ENCODE data around the gene TBC1D22A. TPM values are rescaled to one million over a fixed set of nuclear protein-coding genes. Genes with fewer than 3 reads are reported as not detected.

TBC1D22A gene
- total RNA-seq, 4 donors from 2014 or later = 18.8 to 25.2 (median 23.1) TPM

DNA sequence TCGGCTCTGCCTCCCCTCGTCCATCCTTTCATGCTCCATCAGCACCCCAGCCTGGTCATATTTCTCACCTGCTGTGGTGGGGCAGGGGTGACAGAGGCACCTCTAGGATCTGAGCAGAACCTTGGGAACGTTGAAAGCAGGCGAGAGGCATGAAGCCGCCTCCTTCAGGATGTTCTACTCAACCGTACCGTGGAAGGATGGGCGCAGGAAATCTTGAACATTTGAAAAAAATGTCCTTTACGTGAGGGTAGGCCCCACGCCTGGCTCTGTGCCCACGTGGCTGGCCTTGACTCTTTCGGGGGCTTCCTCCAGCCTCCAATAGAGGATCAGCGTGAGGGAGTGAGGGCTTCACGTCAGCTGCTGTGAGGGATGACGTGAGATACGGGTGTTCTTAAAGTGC, 90.7 kb downstream of the TBC1D22A start:
- intact Hi-C loops (cut with DNase I; ENCODE audit: low total_unique reads) = no loop called here
- Histone ChIP-seq H3K9me3 (no peaks in the 10 kb centered on the region), H3K4me3 (no peak overlapping the region), H3K36me3 (peaks cover 0 to 4% of the 10 kb centered on the region in 2 donors), H3K27me3 (no peaks in the 10 kb centered on the region), H3K27ac (no peak overlapping the region), H3K4me1 (peaks cover 10 to 11% of the 10 kb centered on the region in 2 donors)
- ATAC-seq = no peak
- no peak for TF ChIP-seq POLR2A (IDR thresholded peaks at IDR 0.05)
- TF ChIP-seq, protein P1, sequence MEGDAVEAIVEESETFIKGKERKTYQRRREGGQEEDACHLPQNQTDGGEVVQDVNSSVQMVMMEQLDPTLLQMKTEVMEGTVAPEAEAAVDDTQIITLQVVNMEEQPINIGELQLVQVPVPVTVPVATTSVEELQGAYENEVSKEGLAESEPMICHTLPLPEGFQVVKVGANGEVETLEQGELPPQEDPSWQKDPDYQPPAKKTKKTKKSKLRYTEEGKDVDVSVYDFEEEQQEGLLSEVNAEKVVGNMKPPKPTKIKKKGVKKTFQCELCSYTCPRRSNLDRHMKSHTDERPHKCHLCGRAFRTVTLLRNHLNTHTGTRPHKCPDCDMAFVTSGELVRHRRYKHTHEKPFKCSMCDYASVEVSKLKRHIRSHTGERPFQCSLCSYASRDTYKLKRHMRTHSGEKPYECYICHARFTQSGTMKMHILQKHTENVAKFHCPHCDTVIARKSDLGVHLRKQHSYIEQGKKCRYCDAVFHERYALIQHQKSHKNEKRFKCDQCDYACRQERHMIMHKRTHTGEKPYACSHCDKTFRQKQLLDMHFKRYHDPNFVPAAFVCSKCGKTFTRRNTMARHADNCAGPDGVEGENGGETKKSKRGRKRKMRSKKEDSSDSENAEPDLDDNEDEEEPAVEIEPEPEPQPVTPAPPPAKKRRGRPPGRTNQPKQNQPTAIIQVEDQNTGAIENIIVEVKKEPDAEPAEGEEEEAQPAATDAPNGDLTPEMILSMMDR (IDR thresholded peaks at IDR 0.05 in 4 of 5, conservative IDR thresholded peaks at IDR 0.05 in 1 of 5) = no peak
- in situ Hi-C loops (cut with MboI; ENCODE audit: low sequenced_read_pairs in 4 of 4) = no loop called here
- DNase-seq = no peak

DNA sequence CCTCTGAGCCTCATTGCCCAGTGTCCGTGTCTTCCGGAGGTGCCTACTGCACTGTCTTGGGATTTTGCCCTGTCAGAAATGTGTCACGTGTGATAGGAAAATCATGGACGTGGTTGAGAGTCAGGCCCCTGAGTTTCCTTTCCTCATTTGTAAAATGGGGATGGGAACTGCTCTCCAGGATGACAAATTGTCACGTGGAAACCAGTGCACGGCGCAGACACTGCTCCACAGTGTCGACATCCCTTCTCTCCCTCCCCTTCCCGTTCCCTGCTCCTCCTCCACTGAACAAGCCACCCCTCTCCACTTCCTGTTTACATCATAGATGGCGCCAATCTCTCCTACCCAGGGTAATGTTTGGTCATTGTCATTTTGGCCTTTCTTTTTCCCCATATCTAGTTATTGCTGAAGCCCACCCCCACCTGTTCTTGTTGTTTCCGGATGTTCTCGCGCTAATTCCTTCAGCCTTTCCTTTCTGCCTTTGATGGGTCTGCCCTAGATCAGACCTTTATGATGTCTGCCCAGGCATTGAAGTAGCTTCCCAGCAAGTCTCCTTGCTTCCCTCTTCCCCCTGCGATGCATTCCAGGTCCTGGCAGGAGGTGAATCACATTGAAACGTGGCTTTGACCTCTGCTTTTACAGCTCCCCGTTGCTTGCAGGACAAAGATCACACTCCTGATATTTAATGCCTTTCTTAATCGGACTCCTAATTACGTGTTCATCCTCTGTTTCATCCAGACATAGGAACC, 91.8 kb downstream of the TBC1D22A start:
- H3K27me3 ChIP-seq = no peaks in the 10 kb centered on the region
- in situ Hi-C loops (cut with MboI; ENCODE audit: low sequenced_read_pairs in 4 of 4) (no loop called here), intact Hi-C loops (cut with DNase I; ENCODE audit: low total_unique reads) (no loop called here)
- TF ChIP-seq POLR2A (IDR thresholded peaks at IDR 0.05) = no peak
- TF ChIP-seq, protein P1 (IDR thresholded peaks at IDR 0.05 in 4 of 5, conservative IDR thresholded peaks at IDR 0.05 in 1 of 5) = no peak
- H3K9me3 ChIP-seq = no peaks in the 10 kb centered on the region
- no peak overlapping the region for H3K4me3 ChIP-seq
- peaks cover 0 to 4% of the 10 kb centered on the region in 2 donors for H3K36me3 ChIP-seq
- peaks cover 7 to 14% of the 10 kb centered on the region in 2 donors for H3K4me1 ChIP-seq
- DNase-seq = peak in 1 of 2 donors; percentile 38
- H3K27ac ChIP-seq = no peak overlapping the region
- ATAC-seq = no peak

DNA sequence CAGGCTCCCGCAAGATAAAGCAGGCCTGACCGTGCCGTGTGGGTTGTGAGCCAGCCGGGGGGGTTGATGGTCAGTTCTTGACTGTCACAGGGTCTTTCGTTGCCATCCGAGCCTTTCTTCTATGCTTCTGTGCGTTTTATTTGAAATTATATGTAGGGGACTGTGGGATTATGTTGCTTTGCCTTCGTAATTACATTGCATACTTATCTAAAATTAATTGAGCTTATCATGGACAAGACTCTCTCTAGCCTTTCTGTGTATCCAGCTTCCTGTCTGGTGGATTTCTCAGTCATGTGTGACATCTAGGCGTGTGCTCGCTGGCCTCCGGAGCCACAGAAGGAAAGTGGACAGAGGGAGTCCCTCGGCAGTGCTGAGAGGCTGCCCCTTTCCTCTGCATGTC, 93.2 kb downstream of the TBC1D22A start:
- H3K27ac ChIP-seq = no peak overlapping the region
- no peak for ATAC-seq
- in situ Hi-C loops (cut with MboI; ENCODE audit: low sequenced_read_pairs in 4 of 4) = no loop called here

DNA sequence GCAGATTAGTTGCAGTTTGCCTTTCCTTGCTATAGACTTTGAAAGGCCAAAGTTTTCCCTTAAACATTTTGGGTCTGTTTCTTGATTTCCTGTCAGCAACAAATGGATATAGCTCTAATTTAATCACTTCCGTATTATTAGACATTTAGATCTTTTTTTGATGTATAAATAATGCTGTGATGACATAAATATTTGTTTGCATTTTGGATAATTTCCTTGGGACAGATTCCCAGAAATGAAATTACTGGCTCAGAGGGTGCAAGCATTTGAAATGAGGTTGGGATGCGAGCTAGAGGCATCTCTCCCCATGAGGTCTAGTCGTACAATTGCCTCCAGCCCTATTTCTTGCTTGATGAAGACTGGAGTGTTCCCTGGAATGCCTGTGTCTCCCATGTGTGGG, 94.2 kb downstream of the TBC1D22A start:
- no peak overlapping the region for H3K4me3 ChIP-seq
- H3K9me3 ChIP-seq = no peaks in the 10 kb centered on the region
- in situ Hi-C loops (cut with MboI; ENCODE audit: low sequenced_read_pairs in 4 of 4) (no loop called here), intact Hi-C loops (cut with DNase I; ENCODE audit: low total_unique reads) (no loop called here)
- no peaks in the 10 kb centered on the region for H3K36me3 ChIP-seq
- peaks cover 7 to 14% of the 10 kb centered on the region in 2 donors for H3K4me1 ChIP-seq
- no peak for DNase-seq
- ATAC-seq = no peak
- TF ChIP-seq POLR2A (IDR thresholded peaks at IDR 0.05) = no peak
- TF ChIP-seq, protein P1 (IDR thresholded peaks at IDR 0.05 in 4 of 5, conservative IDR thresholded peaks at IDR 0.05 in 1 of 5) = no peak
- no peak overlapping the region for H3K27ac ChIP-seq
- no peaks in the 10 kb centered on the region for H3K27me3 ChIP-seq

More for the DNA sequence above, 93.2 kb downstream of the TBC1D22A start:
- Histone ChIP-seq H3K9me3 (no peaks in the 10 kb centered on the region), H3K36me3 (no peaks in the 10 kb centered on the region), H3K4me3 (no peak overlapping the region), H3K4me1 (peaks cover 7 to 14% of the 10 kb centered on the region in 2 donors), H3K27me3 (no peaks in the 10 kb centered on the region)
- TF ChIP-seq POLR2A (IDR thresholded peaks at IDR 0.05) = no peak
- TF ChIP-seq, protein P1 (IDR thresholded peaks at IDR 0.05 in 4 of 5, conservative IDR thresholded peaks at IDR 0.05 in 1 of 5) = no peak
- no peak for DNase-seq
- intact Hi-C loops (cut with DNase I; ENCODE audit: low total_unique reads) = no loop called here

All from gastrocnemius medialis (tissue), 4 donors.